ENCODE data around the gene ZNF502.

GRCh38 chr3:44674211-44674610 lies 38.2 kb upstream of the ZNF502 start:
- TF ChIP-seq CTCF (conservative IDR thresholded peaks at IDR 0.05) (no peak), EZH2 (IDR thresholded peaks at IDR 0.05; ENCODE audit: low read depth) (no peak)
